Measurements from ENCODE around the gene GTPBP1.

GTPBP1 gene

DNA sequence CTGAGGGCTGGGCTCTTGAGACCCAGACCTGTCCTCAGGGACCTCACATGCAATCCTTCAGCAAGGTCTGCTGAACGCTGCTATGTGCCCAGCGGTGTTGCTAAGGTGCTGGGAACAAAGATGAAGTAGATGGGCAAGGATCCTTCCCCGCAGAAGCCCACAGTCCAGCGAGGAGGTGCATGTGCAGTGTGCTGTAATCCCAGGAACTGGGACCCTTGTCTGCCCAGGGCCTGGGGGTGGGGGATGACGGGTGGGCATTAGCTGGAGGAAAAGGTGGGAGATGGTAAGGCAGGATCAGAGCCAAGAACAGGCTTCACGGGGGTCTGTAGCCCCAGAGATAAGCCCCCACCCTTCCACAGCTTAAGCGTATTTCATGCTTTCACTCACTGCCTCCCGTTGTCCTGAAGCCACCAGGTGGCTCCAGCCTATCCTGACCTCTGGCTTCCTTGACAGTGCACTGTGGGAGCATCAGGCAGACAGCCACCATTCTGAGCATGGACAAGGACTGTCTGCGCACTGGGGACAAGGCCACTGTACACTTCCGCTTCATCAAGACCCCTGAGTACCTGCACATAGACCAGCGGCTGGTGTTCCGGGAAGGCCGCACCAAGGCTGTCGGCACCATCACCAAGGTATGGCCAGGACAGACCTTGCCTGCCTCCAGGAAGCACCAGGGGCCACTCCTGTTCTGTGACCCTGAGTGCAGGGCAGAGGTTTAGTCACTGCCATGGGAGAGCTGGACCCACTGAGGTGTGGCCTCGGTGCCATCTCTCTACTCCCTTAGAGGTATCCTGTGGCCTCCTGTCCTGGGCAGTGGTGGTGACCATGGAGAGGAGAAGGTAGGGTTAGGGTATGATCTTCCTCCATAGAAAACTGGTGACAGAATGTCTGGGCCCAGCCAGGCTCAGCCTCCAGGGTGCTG, 22.0 kb downstream of the GTPBP1 start:
- FAIRE-seq: no peak

GRCh38 chr22:38728871-38729796, 23.4 kb downstream of the GTPBP1 start:
- no peak for FAIRE-seq

GRCh38 chr22:38729946-38730345, 24.2 kb downstream of the GTPBP1 start:
- no peak for FAIRE-seq

DNA sequence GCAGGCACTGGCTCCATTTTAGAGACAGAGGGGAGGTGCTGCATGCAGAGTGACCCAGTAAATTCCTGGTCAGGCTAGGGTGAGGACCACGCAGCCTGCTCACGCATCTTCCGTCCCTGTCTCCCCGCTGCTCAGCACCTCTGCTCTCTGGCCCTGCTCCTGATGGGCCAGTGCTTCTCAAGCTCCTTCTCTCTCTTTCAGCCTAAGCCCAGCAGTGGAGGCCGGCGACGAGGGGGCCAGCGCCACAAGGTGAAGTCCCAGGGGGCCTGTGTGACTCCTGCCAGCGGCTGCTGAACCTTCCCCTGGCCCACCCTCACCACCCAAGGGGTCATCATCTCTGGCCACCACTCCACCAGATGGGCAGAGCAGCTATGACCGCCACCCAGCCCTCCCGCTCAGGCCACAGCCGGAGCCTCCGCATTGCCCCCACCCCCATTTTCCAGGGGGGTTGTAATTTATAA, 24.7 kb downstream of the GTPBP1 start:
- FAIRE-seq: no peak

- FAIRE-seq: no peak
Measured at GRCh38 chr22:38731703-38732161, 26.0 kb downstream of the GTPBP1 start.

DNA sequence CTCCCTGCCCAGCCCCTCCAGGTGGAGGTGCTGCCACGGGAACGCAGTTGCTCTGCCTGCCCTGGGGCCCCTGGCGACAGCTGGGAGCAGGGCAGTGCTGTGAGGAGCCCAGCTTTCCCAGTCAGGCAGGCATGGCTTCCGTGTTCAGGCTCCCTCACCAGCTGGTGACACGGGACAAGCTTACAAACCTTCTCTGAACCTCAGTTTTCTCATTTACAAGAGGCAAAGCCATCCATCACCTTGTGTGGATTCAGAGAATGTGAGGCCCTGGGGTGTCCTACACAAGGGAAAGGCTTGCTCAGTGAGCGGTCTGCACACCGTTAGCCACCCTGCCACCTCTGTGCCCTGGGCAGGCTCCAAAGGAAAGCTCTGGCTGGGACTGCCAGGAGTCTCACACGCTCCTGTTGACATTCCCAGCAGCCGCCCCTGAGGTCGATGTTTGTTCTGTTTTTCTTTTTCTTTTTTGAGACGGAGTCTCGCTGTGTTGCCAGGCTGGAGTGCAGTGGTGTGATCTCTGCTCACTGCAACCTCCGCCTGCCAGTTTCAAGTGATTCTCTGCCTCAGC, 26.6 kb downstream of the GTPBP1 start:
- FAIRE-seq: no peak

- no peak for FAIRE-seq
Measured at GRCh38 chr22:38733329-38733723, 27.6 kb downstream of the GTPBP1 start.

DNA sequence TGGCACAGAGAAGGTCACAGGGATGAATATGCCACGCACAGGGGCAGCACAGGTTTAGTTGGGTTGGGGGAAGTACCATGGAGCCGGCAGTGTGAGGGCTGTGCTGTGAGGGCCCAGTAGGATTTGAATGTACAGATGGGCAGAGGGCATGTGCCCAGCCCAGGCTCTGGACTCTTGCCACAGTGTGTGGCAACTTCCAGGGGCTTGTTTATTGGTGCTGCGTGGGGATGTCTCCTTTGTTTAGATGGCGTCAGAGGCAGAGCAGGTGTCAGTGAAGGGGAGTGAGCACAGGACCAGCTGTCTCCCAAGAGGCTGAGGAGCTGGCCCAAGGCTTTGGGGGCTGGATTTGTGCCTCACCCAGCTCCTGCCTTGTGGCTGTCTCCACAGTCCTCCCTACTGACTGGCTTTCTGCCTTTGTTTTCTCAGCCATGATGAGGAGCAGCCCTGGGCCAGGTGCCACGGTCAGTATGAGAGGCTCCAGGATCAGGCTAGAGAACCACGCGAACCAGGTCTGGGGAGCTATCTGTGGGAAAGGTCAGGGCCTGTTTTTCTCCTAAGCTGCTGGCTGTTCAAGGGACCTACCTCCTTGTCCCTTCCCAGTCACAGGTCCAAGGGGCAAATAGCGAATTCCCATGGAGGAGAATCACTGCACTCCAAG, 28.1 kb downstream of the GTPBP1 start:
- no peak for FAIRE-seq

DNA sequence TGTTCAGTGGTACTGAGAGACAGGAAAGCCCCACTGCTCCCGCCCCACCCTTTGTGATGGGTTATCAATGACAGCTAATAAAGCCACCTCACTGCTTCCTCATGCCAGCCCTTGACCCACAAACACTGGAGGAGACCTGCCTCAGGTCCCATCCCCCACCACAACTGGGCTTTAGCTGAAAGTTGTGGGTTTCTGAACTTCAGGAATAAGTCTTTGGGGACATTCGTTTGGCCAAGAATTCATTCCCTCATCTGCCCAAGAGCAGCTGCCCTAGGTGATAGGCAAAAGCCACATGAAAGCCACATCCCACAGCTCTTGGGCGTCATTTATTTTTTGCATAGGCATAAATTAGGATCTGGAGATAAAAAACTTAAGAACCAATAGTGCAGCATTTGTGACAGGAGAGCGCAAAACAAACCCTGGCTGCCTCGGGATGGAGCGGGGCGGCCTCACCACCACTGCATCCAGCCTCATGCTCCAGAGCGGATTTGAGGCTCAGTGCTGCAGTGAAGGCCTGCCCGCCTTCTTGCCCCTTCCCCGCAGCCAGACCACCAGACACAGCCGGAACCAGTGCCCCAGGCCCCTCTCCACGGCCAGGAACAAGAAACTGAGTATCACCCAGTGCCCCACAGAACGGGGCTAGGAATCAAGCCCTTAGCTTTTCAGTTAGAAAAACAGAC, 28.8 kb downstream of the GTPBP1 start:
- FAIRE-seq: no peak

DNA sequence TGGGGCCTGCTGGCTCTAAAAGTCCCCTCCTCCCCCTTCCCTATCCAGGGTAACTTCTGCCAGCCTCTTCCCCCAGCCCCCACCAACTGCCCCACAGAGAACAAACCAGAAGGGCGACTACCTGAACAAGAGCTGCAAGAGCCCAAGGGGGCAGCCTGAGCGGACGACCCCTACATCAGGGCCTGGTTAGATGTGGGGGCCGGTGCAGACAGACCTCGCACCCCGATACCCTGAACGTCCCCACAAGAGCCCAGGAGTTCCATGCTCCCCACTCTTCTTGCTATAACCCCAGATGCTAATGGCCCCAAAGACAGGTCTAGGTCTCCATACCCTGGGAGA, 29.4 kb downstream of the GTPBP1 start:
- no peak for FAIRE-seq

- no peak for FAIRE-seq
Measured at GRCh38 chr22:38735465-38736256, 29.9 kb downstream of the GTPBP1 start.

DNA sequence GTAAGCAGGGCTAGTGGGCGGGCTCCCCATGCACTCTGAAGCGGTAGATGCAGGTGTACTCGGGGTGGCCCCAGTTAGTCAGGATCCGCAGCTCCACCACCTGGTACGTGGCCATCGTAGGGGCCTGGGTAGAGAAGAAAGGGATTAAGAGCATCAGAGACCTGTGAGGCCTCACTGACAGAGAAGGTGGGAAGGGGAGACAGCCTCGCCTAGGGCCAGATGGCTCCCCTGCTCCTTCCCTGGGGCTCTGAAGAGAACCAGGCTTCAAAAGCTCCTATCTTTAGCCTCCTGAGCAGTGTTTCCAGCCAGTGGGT, 30.5 kb downstream of the GTPBP1 start:
- FAIRE-seq: no peak

GRCh38 chr22:38737302-38738060, 31.7 kb downstream of the GTPBP1 start:
- FAIRE-seq: no peak

DNA sequence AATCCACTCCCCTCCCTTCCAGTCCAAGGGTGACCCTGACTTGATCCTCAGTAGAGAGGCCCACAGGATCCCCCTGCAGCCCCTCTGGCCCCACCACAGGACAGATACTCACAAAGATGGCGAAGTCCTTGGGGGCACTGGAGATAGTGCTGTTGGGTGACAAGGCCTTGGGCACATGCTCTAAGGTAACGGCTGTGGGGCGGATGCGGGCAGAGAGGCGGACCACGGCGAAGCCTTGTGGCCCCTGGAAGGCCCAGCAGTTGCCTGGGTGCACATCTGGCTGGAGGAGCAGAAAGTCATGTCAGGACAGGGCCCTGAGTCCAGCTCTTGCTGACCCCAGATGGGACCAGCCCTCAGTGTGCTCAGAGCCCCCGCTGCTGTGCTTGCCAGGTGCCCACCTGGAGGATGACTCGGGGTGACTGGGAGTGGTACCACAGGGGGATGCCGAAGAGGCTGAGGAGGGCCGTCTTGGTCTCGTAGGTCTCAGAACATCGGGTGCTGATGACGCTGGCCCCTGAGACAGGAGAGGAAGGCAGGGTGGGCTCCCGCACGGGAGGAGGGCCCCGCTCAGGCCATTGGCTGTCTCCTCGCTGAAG, 32.8 kb downstream of the GTPBP1 start:
- no peak for FAIRE-seq

DNA sequence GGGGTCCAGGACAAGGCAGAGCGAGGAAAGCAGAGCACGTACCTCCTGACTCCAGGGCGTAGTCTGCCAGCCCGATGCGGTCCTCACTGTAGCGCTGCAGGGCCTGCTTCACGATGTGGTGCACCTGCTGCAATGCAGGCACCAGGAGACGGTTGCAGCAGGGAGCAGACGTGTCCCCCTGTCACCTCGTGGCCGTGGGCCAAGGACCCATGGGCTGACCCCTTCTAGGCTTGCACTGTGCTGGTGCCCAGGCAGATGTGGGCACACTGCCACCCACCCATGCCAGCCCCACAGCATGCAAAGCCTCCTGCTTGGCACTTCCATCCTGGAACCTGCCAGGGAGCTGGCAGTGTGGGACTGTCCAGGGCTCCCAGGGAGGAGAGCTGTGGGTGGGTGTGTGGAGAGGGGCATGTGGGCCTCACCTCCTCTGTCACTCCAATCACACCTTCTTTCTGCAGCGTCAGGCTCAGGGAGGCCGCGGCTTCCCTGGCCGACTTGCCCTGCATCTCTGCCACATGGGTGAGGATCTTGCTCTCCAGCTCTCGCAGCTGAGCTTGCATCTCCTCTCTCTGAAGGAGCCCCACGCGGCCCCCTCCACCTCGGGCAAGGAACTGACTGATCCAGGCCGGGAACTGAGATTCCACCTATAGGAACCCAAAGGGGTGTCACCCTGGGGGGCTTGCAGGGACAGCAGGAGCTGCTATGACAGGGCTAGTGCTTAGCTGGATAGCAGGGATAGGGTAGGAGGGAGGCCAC, 33.7 kb downstream of the GTPBP1 start:
- FAIRE-seq: no peak

GRCh38 chr22:38740116-38740723, 34.5 kb downstream of the GTPBP1 start:
- no peak for FAIRE-seq

DNA sequence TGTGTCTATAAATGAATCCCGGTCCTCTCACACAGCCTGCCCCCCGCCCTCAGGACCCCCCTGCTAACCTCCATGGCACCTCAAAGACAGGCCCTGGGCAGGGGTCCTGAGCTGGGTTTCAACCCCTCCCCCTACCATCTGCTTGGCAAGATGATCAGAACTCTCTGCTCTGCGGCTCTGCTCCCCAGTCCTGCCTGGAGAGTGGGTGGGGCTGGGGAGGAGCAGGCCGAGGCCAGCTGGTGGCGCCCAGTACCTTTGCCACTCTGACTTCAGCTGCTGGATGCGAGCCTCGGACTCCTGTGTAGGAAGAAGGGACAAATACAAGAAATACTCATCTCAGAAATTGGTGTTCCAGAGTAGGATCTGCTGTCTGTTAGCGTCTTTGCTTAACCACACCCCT, 35.0 kb downstream of the GTPBP1 start:
- FAIRE-seq: no peak

- FAIRE-seq: no peak
Measured at GRCh38 chr22:38741166-38741565, 35.4 kb downstream of the GTPBP1 start.

DNA sequence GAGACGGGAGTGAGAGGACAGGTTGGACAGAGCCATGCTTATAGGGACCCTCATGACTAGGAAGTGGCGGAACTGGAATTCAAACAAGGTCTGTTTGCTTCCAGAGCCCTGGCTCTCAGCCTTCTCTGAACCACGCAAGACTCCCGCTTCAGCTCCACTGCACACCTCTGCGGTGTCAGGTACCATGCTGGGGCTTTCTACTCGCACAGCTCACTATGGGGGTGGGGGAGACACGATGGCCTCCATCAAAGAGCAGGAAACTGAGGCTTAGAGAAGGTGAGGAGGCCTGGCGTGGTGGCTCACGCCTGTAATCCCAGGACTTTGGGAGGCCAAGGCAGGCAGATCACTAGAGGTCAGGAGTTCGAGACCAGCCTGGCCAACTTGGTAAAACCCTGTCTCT, 35.8 kb downstream of the GTPBP1 start:
- no peak for FAIRE-seq
